ENCODE measurements around the gene LKAAEAR1.

LKAAEAR1 gene

DNA sequence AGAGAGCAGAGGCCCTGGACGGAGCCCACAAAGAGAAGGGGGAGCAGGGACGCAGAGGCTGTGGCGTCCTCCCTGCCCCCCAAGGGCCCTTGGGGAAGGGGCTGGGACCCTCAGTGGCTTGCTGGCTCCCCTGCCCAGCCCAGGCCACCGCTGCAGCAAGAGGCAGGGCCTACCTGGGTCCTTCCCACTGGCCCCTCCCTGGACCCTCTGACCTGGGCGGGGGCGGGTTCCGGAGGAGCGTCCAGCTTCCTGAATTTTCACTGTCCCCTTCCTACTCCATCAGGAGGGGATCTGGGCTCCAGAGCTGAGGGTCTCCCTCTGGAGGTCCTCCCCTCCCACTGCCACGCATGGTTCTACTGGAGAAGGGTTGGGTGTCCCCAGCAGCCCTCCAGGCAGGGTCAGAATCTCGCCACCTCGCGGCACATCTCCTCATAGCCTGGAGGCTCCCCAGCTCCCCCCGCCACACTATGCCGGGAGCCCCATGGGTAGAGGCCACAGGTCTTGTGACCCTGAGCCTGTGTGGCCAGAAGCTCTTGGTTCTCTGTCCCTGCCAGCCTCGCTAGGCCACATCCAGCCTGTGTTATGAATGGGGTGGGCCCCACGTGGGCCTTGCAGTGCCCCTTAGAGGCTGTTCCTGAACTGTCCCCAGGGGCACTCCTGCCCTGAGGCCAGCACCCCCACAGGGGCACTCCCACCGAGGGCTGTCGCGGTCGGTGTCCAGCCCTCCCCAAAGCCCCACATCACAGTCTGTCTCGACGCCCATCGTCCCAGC lies 33.8 kb downstream of the LKAAEAR1 start:
- DNase-seq (ENCODE audit: low read depth): no peak
- H3K4me3 ChIP-seq (ENCODE audit: low read length): no peak overlapping the region
- TF ChIP-seq, protein P1, sequence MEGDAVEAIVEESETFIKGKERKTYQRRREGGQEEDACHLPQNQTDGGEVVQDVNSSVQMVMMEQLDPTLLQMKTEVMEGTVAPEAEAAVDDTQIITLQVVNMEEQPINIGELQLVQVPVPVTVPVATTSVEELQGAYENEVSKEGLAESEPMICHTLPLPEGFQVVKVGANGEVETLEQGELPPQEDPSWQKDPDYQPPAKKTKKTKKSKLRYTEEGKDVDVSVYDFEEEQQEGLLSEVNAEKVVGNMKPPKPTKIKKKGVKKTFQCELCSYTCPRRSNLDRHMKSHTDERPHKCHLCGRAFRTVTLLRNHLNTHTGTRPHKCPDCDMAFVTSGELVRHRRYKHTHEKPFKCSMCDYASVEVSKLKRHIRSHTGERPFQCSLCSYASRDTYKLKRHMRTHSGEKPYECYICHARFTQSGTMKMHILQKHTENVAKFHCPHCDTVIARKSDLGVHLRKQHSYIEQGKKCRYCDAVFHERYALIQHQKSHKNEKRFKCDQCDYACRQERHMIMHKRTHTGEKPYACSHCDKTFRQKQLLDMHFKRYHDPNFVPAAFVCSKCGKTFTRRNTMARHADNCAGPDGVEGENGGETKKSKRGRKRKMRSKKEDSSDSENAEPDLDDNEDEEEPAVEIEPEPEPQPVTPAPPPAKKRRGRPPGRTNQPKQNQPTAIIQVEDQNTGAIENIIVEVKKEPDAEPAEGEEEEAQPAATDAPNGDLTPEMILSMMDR (IDR thresholded peaks at IDR 0.05; ENCODE audit: insufficient read depth, low read depth, low read length, missing control alignments): no peak

DNA sequence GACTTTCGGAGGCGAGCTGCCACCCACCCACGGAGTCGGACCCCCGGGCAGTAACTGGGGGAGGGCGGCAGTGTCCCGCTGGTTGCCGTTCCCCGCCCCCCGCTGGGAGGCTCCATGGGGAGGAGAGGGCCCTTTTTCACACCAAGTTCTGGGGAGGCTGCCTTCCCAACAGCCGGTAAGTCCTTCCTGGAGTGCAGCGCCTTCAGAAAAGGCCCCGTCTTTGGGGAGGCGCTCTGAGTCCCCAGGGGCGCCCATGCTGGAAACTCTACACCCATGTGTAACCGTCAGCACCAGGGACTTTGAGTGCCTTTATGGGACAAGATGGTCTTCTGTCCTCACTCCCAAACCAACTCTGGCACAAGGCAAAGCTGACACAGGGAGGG lies 34.3 kb downstream of the LKAAEAR1 start:
- no peak for DNase-seq (ENCODE audit: low read depth)
- TF ChIP-seq, protein P1 (IDR thresholded peaks at IDR 0.05; ENCODE audit: insufficient read depth, low read depth, low read length, missing control alignments): no peak
- no peak overlapping the region for H3K4me3 ChIP-seq (ENCODE audit: low read length)

DNA sequence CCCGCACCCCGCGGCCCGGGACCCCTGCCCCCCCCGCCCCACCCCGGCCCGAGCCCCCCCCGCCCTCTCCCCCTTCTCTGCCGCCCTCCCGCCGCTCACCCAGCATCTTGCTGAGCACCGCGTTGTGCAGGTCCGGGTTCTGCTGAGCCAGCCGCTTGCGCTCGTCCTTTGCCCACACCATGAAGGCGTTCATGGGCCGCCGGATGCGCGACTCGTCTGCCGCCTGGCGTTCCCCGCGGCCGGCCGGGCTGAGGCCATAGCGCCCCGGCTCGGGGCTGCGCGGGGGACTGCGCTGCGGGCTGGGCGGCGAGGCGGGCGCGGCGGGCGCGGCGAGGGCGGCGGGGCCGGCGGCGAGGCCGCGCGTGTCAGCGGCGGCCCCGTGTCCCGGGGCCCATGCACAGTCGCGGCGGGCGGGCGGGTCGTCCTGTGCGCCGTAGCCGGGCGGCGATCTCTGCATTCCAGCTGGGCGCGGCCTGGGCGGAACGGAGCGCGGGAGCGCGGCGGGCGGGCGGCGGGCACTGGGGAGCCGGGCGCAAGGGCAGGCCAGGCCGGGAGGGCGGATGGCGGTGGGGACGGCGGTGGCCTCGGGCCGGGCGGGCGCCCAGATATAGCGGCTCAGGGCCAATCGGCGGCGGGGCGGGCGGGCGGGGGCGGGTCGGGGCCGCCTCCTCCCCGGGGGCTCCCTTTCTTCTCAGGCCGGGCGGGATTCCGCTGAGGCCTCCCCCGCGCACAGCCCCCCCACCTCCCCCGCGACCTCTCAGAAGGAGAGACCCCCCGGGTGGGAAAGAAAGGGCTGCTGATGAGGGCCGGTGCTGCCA lies 34.9 kb downstream of the LKAAEAR1 start, which contains the start of gene SOX18:
Gene SOX18 (minus strand): TSS at position 580 of the 818 bp plus-strand sequence. CDS start 123 bp downstream, at position 457.
- TF ChIP-seq, protein P1 (IDR thresholded peaks at IDR 0.05; ENCODE audit: insufficient read depth, low read depth, low read length, missing control alignments): no peak
- H3K4me3 ChIP-seq (ENCODE audit: low read length): no peak within 1 kb of the TSS
- peak; percentile 53 for DNase-seq (ENCODE audit: low read depth)

GRCh38 chr20:64048402-64049044 lies 35.7 kb downstream of the LKAAEAR1 start:
- H3K4me3 ChIP-seq (ENCODE audit: low read length): no peak overlapping the region
- TF ChIP-seq, protein P1 (IDR thresholded peaks at IDR 0.05; ENCODE audit: insufficient read depth, low read depth, low read length, missing control alignments): no peak
- DNase-seq (ENCODE audit: low read depth): no peak

GRCh38 chr20:64047968-64048401 lies 36.2 kb downstream of the LKAAEAR1 start:
- DNase-seq (ENCODE audit: low read depth): no peak
- no peak overlapping the region for H3K4me3 ChIP-seq (ENCODE audit: low read length)
- TF ChIP-seq, protein P1 (IDR thresholded peaks at IDR 0.05; ENCODE audit: insufficient read depth, low read depth, low read length, missing control alignments): no peak

DNA sequence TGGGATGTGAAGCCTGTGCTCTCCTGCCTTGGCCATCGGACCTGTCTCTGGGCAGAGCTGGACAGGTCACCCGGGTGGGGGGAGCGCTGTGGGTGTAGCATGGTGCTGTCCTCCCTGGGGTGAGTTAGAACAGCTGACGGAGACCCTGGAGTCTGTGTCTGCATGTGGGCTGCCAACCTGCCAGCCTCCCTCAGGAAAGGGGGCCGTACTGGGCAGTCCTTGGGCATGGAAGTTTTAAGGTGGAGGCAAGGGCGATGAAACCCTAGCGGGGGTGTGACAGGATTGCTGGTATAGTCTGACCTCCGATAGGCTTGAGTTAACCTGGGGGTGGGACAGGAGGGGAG lies 37.2 kb downstream of the LKAAEAR1 start:
- no peak overlapping the region for H3K4me3 ChIP-seq (ENCODE audit: low read length)
- no peak for DNase-seq (ENCODE audit: low read depth)
- TF ChIP-seq, protein P1 (IDR thresholded peaks at IDR 0.05; ENCODE audit: insufficient read depth, low read depth, low read length, missing control alignments): no peak

All from epithelial cell of esophagus (primary cell).